CD8-positive, alpha-beta memory T cell (primary cell): Measurements from ENCODE around the gene PFKFB3. TPM values are rescaled to one million over a fixed set of nuclear protein-coding genes. Genes with fewer than 3 reads are reported as not detected.
A peak's percentile ranks its signal among the peaks of the same experiment; 100 is the strongest.

ENCODE experiments used
- CTCF ChIA-PET: fragments of 350-600 bp; sonication (Branson Sonifier 250); formaldehyde crosslinking; loops from one replicate; lab custom pipeline; 2021; ENCODE audit warnings: antibody characterized with exemption; lab: Charles Lee
- POLR2A ChIA-PET: fragments of 350-600 bp; sonication (Branson Sonifier 250); formaldehyde crosslinking; loops from one replicate; lab custom pipeline; 2021; ENCODE audit warnings: antibody characterized with exemption; lab: Charles Lee
- DNase-seq, 5 donors: peaks; one replicate each; pipeline versions ENCODE4 v3.0.0 to v3.0.0-alpha.2; 2020 to 2022; ENCODE audit warnings: mixed read lengths in 1 of 5
- H3K27ac ChIP-seq: one replicate; pipeline ENCODE4 v1.7.0; 2013; ENCODE audit warnings: low read depth, mild to moderate bottlenecking, low read length, moderate library complexity
- H3K27me3 ChIP-seq: 2 replicates; pipeline ENCODE4 v1.7.0; 2013; ENCODE audit warnings: low read length, mild to moderate bottlenecking; ENCODE audit not compliant: insufficient read depth, poor library complexity, severe bottlenecking
- H3K36me3 ChIP-seq: 2 replicates; pipeline ENCODE4 v1.7.0; 2013; ENCODE audit warnings: mild to moderate bottlenecking, low read length, moderate library complexity; ENCODE audit not compliant: insufficient read depth
- H3K4me1 ChIP-seq: 2 replicates; pipeline ENCODE4 v1.7.0; 2013; ENCODE audit warnings: mild to moderate bottlenecking, low read length, moderate library complexity; ENCODE audit not compliant: insufficient read depth
- H3K4me3 ChIP-seq: 2 replicates; pipeline ENCODE4 v1.7.0; 2013; ENCODE audit warnings: mild to moderate bottlenecking, low read length
- H3K9me3 ChIP-seq: 2 replicates; pipeline ENCODE4 v1.7.0; 2013; ENCODE audit warnings: mild to moderate bottlenecking, low read length
- H3K27ac Mint-ChIP-seq, 8 donors: one replicate each; pipeline ENCODE4 v1.8.0; 2020 to 2021; ENCODE audit warnings: mixed read lengths in 8 of 8, mild to moderate bottlenecking in 6 of 8, inconsistent platforms in 3 of 8, moderate library complexity in 3 of 8
- H3K27me3 Mint-ChIP-seq, 2 donors: one replicate each; pipeline ENCODE4 v1.8.0; 2020 to 2021; ENCODE audit warnings: mixed read lengths in 2 of 2, mild to moderate bottlenecking in 1 of 2, moderate library complexity in 1 of 2
- H3K36me3 Mint-ChIP-seq, 3 donors: one replicate each; pipeline ENCODE4 v1.8.0; 2020 to 2021; ENCODE audit warnings: mixed read lengths in 3 of 3, inconsistent platforms in 1 of 3, mild to moderate bottlenecking in 1 of 3
- H3K4me1 Mint-ChIP-seq, 3 donors: one replicate each; pipeline ENCODE4 v1.8.0; 2020 to 2021; ENCODE audit warnings: mixed read lengths in 3 of 3, inconsistent platforms in 1 of 3, mild to moderate bottlenecking in 1 of 3
- H3K4me3 Mint-ChIP-seq, 7 donors: one replicate each; pipeline ENCODE4 v1.8.0; 2020 to 2021; ENCODE audit warnings: mixed read lengths in 7 of 7, mild to moderate bottlenecking in 6 of 7, moderate library complexity in 4 of 7, inconsistent platforms in 2 of 7
- H3K9me3 Mint-ChIP-seq, 5 donors: one replicate each; pipeline ENCODE4 v1.8.0; 2020 to 2022; ENCODE audit warnings: mixed read lengths in 5 of 5, mild to moderate bottlenecking in 3 of 5, moderate library complexity in 2 of 5, inconsistent platforms in 1 of 5
- polyA plus RNA-seq: library from polyadenylated mRNA; unstranded; fragments of 300-500 nt; fragmentation: Illumina TruSeq; gene quantifications from one replicate; pipeline ENCODE4 v1.2.3, GENCODE V29; 2021
- total RNA-seq, 2 experiments: library from RNA; stranded (reverse); gene quantifications; one replicate each; pipeline ENCODE4 v1.2.3, GENCODE V29; 2021

Gene PFKFB3
- total and polyA plus RNA-seq, 3 experiments from 2014 or later = 7.4 to 60.1 (median 53.6) TPM

GRCh38 chr10:6296828-6297251, 94.1 kb downstream of the PFKFB3 start:
- ChIA-PET POLR2A (no interaction called here), CTCF (no interaction called here)
- Mint-ChIP-seq H3K4me3 (no peak overlapping the region), H3K9me3 (no peaks in the 10 kb centered on the region), H3K4me1 (peaks cover 20 to 52% (median 26%) of the 10 kb centered on the region in 3 donors), H3K27ac (peak overlapping the region in 2 of 8 donors; percentile 79 to 85), H3K36me3 (peaks cover 0 to 4% (median 0%) of the 10 kb centered on the region in 3 donors), H3K27me3 (no peaks in the 10 kb centered on the region)
- H3K4me1 ChIP-seq = peaks cover 16% of the 10 kb centered on the region
- H3K27me3 ChIP-seq = no peaks in the 10 kb centered on the region
- H3K4me3 ChIP-seq = no peak overlapping the region
- no peaks in the 10 kb centered on the region for H3K9me3 ChIP-seq
- no peaks in the 10 kb centered on the region for H3K36me3 ChIP-seq
- DNase-seq = no peak
- H3K27ac ChIP-seq = no peak overlapping the region

- H3K27ac Mint-ChIP-seq = no peak overlapping the region
- no peaks in the 10 kb centered on the region for H3K36me3 ChIP-seq
These were observed 94.8 kb downstream of the PFKFB3 start for GRCh38 chr10:6297522-6297921.

GRCh38 chr10:6297951-6298381, 95.2 kb downstream of the PFKFB3 start:
- Mint-ChIP-seq H3K4me1 (peaks cover 18 to 43% (median 26%) of the 10 kb centered on the region in 3 donors), H3K9me3 (no peaks in the 10 kb centered on the region), H3K36me3 (peaks cover 0 to 4% (median 0%) of the 10 kb centered on the region in 3 donors), H3K27ac (peak overlapping the region in 1 of 8 donors; percentile 74), H3K4me3 (no peak overlapping the region), H3K27me3 (no peaks in the 10 kb centered on the region)
- no peaks in the 10 kb centered on the region for H3K27me3 ChIP-seq
- no peaks in the 10 kb centered on the region for H3K36me3 ChIP-seq
- POLR2A ChIA-PET = interaction anchor here (0.6 kb wide), 1 partner anchor 254 kb away, joined by 5 read pairs; no protein-coding TSS in a partner anchor
- no peaks in the 10 kb centered on the region for H3K9me3 ChIP-seq
- H3K27ac ChIP-seq = no peak overlapping the region
- CTCF ChIA-PET = interaction anchor here (0.8 kb wide), 1 partner anchor 103 kb away, joined by 3 read pairs; no protein-coding TSS in a partner anchor
- H3K4me1 ChIP-seq = peaks cover 16% of the 10 kb centered on the region
- DNase-seq = no peak
- H3K4me3 ChIP-seq = no peak overlapping the region

More at GRCh38 chr10:6297522-6297921, 94.8 kb downstream of the PFKFB3 start:
- ChIA-PET POLR2A (no interaction called here), CTCF (interaction anchor here (0.8 kb wide), 1 partner anchor 104 kb away, joined by 3 read pairs; no protein-coding TSS in a partner anchor)
- no peak overlapping the region for H3K27ac ChIP-seq
- no peak for DNase-seq
- H3K27me3 ChIP-seq = no peaks in the 10 kb centered on the region
- Mint-ChIP-seq H3K27me3 (no peaks in the 10 kb centered on the region), H3K36me3 (peaks cover 0 to 4% (median 0%) of the 10 kb centered on the region in 3 donors), H3K4me1 (peaks cover 18 to 48% (median 26%) of the 10 kb centered on the region in 3 donors), H3K4me3 (no peak overlapping the region), H3K9me3 (no peaks in the 10 kb centered on the region)
- H3K9me3 ChIP-seq = no peaks in the 10 kb centered on the region
- no peak overlapping the region for H3K4me3 ChIP-seq
- peaks cover 16% of the 10 kb centered on the region for H3K4me1 ChIP-seq

GRCh38 chr10:6298428-6298827, 95.7 kb downstream of the PFKFB3 start:
- Mint-ChIP-seq H3K27ac (peak overlapping the region in 1 of 8 donors; percentile 52), H3K27me3 (no peaks in the 10 kb centered on the region)

GRCh38 chr10:6299234-6299633, 96.5 kb downstream of the PFKFB3 start:
- Histone ChIP-seq H3K4me1 (peaks cover 16% of the 10 kb centered on the region), H3K36me3 (no peaks in the 10 kb centered on the region), H3K27ac (no peak overlapping the region), H3K27me3 (no peaks in the 10 kb centered on the region), H3K9me3 (no peaks in the 10 kb centered on the region), H3K4me3 (no peak overlapping the region)
- H3K27ac Mint-ChIP-seq = peak overlapping the region in 2 of 8 donors; percentile 55 to 79
- no peak for DNase-seq
- no peaks in the 10 kb centered on the region for H3K9me3 Mint-ChIP-seq
- H3K36me3 Mint-ChIP-seq = peaks cover 0 to 4% (median 0%) of the 10 kb centered on the region in 3 donors
- ChIA-PET CTCF (no interaction called here), POLR2A (interaction anchor here (0.6 kb wide), 1 partner anchor 84 kb away, joined by 3 read pairs; no protein-coding TSS in a partner anchor)
- peaks cover 18 to 39% (median 26%) of the 10 kb centered on the region in 3 donors for H3K4me1 Mint-ChIP-seq
- no peaks in the 10 kb centered on the region for H3K27me3 Mint-ChIP-seq
- H3K4me3 Mint-ChIP-seq = peak overlapping the region in 2 of 7 donors; percentile 4 to 18

More at GRCh38 chr10:6298428-6298827, 95.7 kb downstream of the PFKFB3 start:
- no peaks in the 10 kb centered on the region for H3K27me3 ChIP-seq
- H3K4me3 ChIP-seq = no peak overlapping the region
- Mint-ChIP-seq H3K9me3 (no peaks in the 10 kb centered on the region), H3K4me3 (no peak overlapping the region), H3K36me3 (peaks cover 0 to 4% (median 0%) of the 10 kb centered on the region in 3 donors), H3K4me1 (peaks cover 18 to 40% (median 26%) of the 10 kb centered on the region in 3 donors)
- DNase-seq = no peak
- no peaks in the 10 kb centered on the region for H3K9me3 ChIP-seq
- CTCF ChIA-PET = no interaction called here
- peaks cover 16% of the 10 kb centered on the region for H3K4me1 ChIP-seq
- H3K27ac ChIP-seq = no peak overlapping the region
- H3K36me3 ChIP-seq = no peaks in the 10 kb centered on the region
- POLR2A ChIA-PET = interaction anchor here (0.6 kb wide), 1 partner anchor 254 kb away, joined by 5 read pairs; no protein-coding TSS in a partner anchor

GRCh38 chr10:6299743-6300105, 97.0 kb downstream of the PFKFB3 start:
- Histone ChIP-seq H3K27ac (no peak overlapping the region), H3K4me1 (peaks cover 16% of the 10 kb centered on the region), H3K27me3 (no peaks in the 10 kb centered on the region), H3K4me3 (no peak overlapping the region), H3K36me3 (no peaks in the 10 kb centered on the region), H3K9me3 (no peaks in the 10 kb centered on the region)
- H3K36me3 Mint-ChIP-seq = peaks cover 0 to 4% (median 0%) of the 10 kb centered on the region in 3 donors
- no peaks in the 10 kb centered on the region for H3K27me3 Mint-ChIP-seq
- DNase-seq = no peak
- ChIA-PET CTCF (interaction anchor here (1.5 kb wide), 1 partner anchor 102 kb away, joined by 5 read pairs; no protein-coding TSS in a partner anchor), POLR2A (interaction anchor here (0.6 kb wide), 1 partner anchor 83 kb away, joined by 3 read pairs; no protein-coding TSS in a partner anchor)
- no peaks in the 10 kb centered on the region for H3K9me3 Mint-ChIP-seq
- peak overlapping the region in 7 of 8 donors; percentile 53 to 89 (median 75) for H3K27ac Mint-ChIP-seq
- peak overlapping the region in 5 of 7 donors; percentile 0 to 57 (median 12) for H3K4me3 Mint-ChIP-seq
- peaks cover 18 to 34% (median 25%) of the 10 kb centered on the region in 3 donors for H3K4me1 Mint-ChIP-seq

GRCh38 chr10:6300106-6300783, 97.5 kb downstream of the PFKFB3 start:
- Histone ChIP-seq H3K27ac (no peak overlapping the region), H3K4me1 (peaks cover 16% of the 10 kb centered on the region), H3K27me3 (no peaks in the 10 kb centered on the region), H3K9me3 (no peaks in the 10 kb centered on the region), H3K4me3 (peak overlapping the region; percentile 0), H3K36me3 (no peaks in the 10 kb centered on the region)
- Mint-ChIP-seq H3K4me3 (peak overlapping the region; percentile 0 to 57 (median 20)), H3K27me3 (no peaks in the 10 kb centered on the region), H3K9me3 (no peaks in the 10 kb centered on the region), H3K36me3 (peaks cover 0 to 4% (median 0%) of the 10 kb centered on the region in 3 donors), H3K27ac (peak overlapping the region; percentile 53 to 89 (median 76)), H3K4me1 (peaks cover 18 to 31% (median 22%) of the 10 kb centered on the region in 3 donors)
- DNase-seq = peak in 3 of 5 donors; percentile 53 to 70 (median 57)
- ChIA-PET CTCF (interaction anchor here (0.7 to 2.0 kb wide), 5 partner anchors 11 to 102 kb away, joined by 3 to 5 read pairs (median 3); no protein-coding TSS in a partner anchor), POLR2A (no interaction called here)
